SK-N-SH (cell line): ENCODE results near the gene KLLN. TPM values are rescaled to one million over a fixed set of nuclear protein-coding genes. Genes with fewer than 3 reads are reported as not detected.
A peak's percentile ranks its signal among the peaks of the same experiment; 100 is the strongest.

Source experiments
- CTCF ChIA-PET: fragments of 300-600, 350-600 bp; formaldehyde crosslinking; extraction: SDS; loops from one replicate; lab custom pipeline; 2021; lab: Yijun Ruan, JAX
- POLR2A ChIA-PET: fragments of 350-600 bp; sonication (Branson Sonifier 250); formaldehyde crosslinking; extraction: SDS; loops from one replicate; lab custom pipeline; 2020; ENCODE audit warnings: antibody characterized with exemption, inconsistent platforms; lab: Yijun Ruan, JAX
- DNase-seq: peaks from one replicate; pipeline ENCODE4 v3.0.0; 2012
- H2AFZ ChIP-seq: fragments of 200-600 bp; sonication (generic); 2 replicates; pipeline ENCODE4 v1.8.1; 2016; ENCODE audit warnings: antibody characterized with exemption, mild to moderate bottlenecking, low read depth
- H3F3A ChIP-seq: fragments of 200-600 bp; sonication (generic); replicated peaks from 2 replicates; pipeline ENCODE3; 2016; ENCODE audit warnings: antibody characterized with exemption, mild to moderate bottlenecking; ENCODE audit not compliant: insufficient read depth
- H3K27ac ChIP-seq, 2 experiments: fragments of 200-500 bp in 1 of 2; fragments of 200-600 bp in 1 of 2; sonication (Bioruptor generic) in 1 of 2; sonication (generic), shearing (Covaris generic) in 1 of 2; 2 replicates each; pipeline versions ENCODE4 v1.5.1 to v1.6.1; 2014 to 2016; ENCODE audit warnings: low read depth in 2 of 2, inconsistent platforms in 1 of 2, low read length in 1 of 2, mild to moderate bottlenecking in 1 of 2, mixed read lengths in 1 of 2
- H3K27me3 ChIP-seq: fragments of 200-600 bp; sonication (generic), shearing (Covaris generic); 2 replicates; pipeline ENCODE4 v1.6.1; 2016; ENCODE audit warnings: mixed run types; ENCODE audit not compliant: insufficient read depth
- H3K36me3 ChIP-seq, 2 experiments: fragments of 200-500 bp in 1 of 2; fragments of 200-600 bp in 1 of 2; sonication (Bioruptor generic) in 1 of 2; sonication (generic) in 1 of 2; replicated peaks in 1 of 2; 2 replicates each; pipeline versions ENCODE3 to v1.5.1; 2014 to 2016; ENCODE audit warnings: low read length in 1 of 2, mild to moderate bottlenecking in 1 of 2; ENCODE audit not compliant: insufficient read depth in 2 of 2, control insufficient read depth in 1 of 2
- H3K4me1 ChIP-seq, 2 experiments: fragments of 200-500 bp in 1 of 2; fragments of 200-600 bp in 1 of 2; sonication (Bioruptor generic) in 1 of 2; sonication (generic), shearing (Covaris generic) in 1 of 2; 2 replicates each; pipeline versions ENCODE4 v1.5.1 to v1.6.1; 2014 to 2016; ENCODE audit warnings: low read depth in 1 of 2, low read length in 1 of 2, mixed run types in 1 of 2; ENCODE audit not compliant: insufficient read depth in 2 of 2, control insufficient read depth in 1 of 2
- H3K4me2 ChIP-seq: fragments of 200-600 bp; sonication (generic), shearing (Covaris generic); 2 replicates; pipeline ENCODE4 v1.6.1; 2017; ENCODE audit warnings: mixed run types
- H3K4me3 ChIP-seq, 2 experiments: fragments of 200-500 bp in 1 of 2; fragments of 200-600 bp in 1 of 2; sonication (Bioruptor generic) in 1 of 2; sonication (generic), shearing (Covaris generic) in 1 of 2; 2 replicates each; pipeline versions ENCODE4 v1.5.1 to v1.8.1; 2014 to 2016; ENCODE audit warnings: low read depth in 2 of 2, inconsistent platforms in 1 of 2, low read length in 1 of 2, mild to moderate bottlenecking in 1 of 2, mixed read lengths in 1 of 2, moderate library complexity in 1 of 2
- H3K79me2 ChIP-seq: fragments of 200-600 bp; sonication (generic); 2 replicates; pipeline ENCODE4 v1.8.1; 2017; ENCODE audit warnings: mild to moderate bottlenecking; ENCODE audit not compliant: insufficient read depth
- H3K9ac ChIP-seq: fragments of 200-600 bp; sonication (generic); 2 replicates; pipeline ENCODE4 v1.6.1; 2017; ENCODE audit warnings: mixed run types
- H3K9me2 ChIP-seq: fragments of 200-600 bp; sonication (generic); 2 replicates; pipeline ENCODE4 v1.6.1; 2017; ENCODE audit warnings: mixed run types
- H3K9me3 ChIP-seq: fragments of 200-600 bp; sonication (generic); 2 replicates; pipeline ENCODE4 v1.6.1; 2017; ENCODE audit warnings: mixed run types, mild to moderate bottlenecking, moderate library complexity
- H4K20me1 ChIP-seq: fragments of 200-600 bp; sonication (generic); 2 replicates; pipeline ENCODE4 v1.6.1; 2017; ENCODE audit warnings: mild to moderate bottlenecking, mixed run types; ENCODE audit not compliant: insufficient read depth
- ELF1 ChIP-seq: IDR thresholded peaks from 2 replicates; pipeline ENCODE4 v1.4.0; 2012
- WGBS: methylation state at CpG from one replicate; pipeline ENCODE4 v1.1.6; 2017; ENCODE audit warnings: low lambda C conversion rate; 5-methylcytosine and 5-hydroxymethylcytosine counted together
- polyA plus RNA-seq, 3 experiments: library from polyadenylated mRNA; depleted of rRNA; stranded (reverse); fragments of >200 nt; gene quantifications; 2 replicates each; pipeline ENCODE4 v1.2.3, GENCODE V29; 2012
- small RNA-seq, 7 experiments: library from RNA; depleted of rRNA; stranded (forward); fragments of <200 nt; gene quantifications; one replicate each; pipeline ENCODE3, GENCODE V24; 2012
- TF ChIP-seq, protein P1 (sequence below): fragments of 200-600 bp; sonication (generic); IDR thresholded peaks from 2 replicates; pipeline ENCODE4 v1.6.1; 2017; ENCODE audit warnings: antibody characterized with exemption, mild to moderate bottlenecking, moderate library complexity

KLLN gene
- polyA plus RNA-seq, 1 of the 3 experiments (the other 2 are of a cell fraction), result 1.2 TPM

DNA sequence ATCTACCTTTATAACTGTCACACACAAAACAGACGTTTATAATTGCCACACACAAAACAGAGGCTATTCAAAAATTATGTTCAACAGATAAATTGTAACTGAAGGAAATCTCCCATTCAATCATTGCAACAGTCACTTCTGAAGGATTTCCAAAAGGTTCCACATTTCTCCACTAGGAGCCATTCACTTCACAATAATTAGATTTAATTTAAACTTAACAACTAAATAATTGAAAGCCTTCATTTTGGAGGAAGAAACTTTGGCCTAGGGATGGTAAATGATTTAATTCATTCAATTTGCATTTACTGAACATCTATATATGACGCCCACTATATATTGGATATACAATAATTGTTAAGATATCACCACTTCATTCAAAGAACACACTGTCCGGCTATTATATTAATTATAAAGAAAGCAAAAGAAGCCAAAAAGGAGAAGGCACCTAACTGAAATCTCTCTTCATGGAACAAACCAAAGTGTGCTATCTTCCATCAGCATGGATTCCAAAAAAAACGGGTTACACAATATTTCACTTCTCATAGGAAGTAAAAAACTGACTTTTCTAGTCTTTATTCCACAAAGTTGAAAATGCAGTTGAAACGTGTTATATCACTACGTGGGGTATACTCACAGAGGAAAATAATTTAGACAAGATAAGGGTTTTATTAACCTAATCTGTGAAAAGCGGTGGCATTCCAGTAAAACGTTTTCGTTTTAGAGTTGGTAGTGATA, 47.0 kb downstream of the KLLN start:
- Histone ChIP-seq H3K36me3 (peaks cover 28 to 32% of the 10 kb centered on the region in 2 experiments), H3K79me2 (peaks cover 65% of the 10 kb centered on the region), H2AFZ (peak overlapping the region; percentile 16), H3K9me3 (no peaks in the 10 kb centered on the region), H3F3A (peaks cover 17% of the 10 kb centered on the region), H3K4me2 (peak overlapping the region; percentile 86), H3K9me2 (no peaks in the 10 kb centered on the region; the same call in 1 of the 2 replicates), H3K27me3 (no peaks in the 10 kb centered on the region), H3K27ac (peak overlapping the region; percentile 6 to 91; a peak in 3 of 4 replicates), H4K20me1 (peaks cover 19% of the 10 kb centered on the region), H3K4me1 (peaks cover 10 to 12% of the 10 kb centered on the region in 2 experiments; a peak in 3 of 4 replicates), H3K4me3 (peak overlapping the region; percentile 86 to 94), H3K9ac (peak overlapping the region; percentile 90; the same call in 1 of the 2 replicates)
- CTCF ChIA-PET, result interaction anchor here (0.6 to 1.5 kb wide), 3 partner anchors 30 to 237 kb away, joined by 3 to 4 read pairs (median 3); no protein-coding TSS in a partner anchor
- TF ChIP-seq, protein P1, sequence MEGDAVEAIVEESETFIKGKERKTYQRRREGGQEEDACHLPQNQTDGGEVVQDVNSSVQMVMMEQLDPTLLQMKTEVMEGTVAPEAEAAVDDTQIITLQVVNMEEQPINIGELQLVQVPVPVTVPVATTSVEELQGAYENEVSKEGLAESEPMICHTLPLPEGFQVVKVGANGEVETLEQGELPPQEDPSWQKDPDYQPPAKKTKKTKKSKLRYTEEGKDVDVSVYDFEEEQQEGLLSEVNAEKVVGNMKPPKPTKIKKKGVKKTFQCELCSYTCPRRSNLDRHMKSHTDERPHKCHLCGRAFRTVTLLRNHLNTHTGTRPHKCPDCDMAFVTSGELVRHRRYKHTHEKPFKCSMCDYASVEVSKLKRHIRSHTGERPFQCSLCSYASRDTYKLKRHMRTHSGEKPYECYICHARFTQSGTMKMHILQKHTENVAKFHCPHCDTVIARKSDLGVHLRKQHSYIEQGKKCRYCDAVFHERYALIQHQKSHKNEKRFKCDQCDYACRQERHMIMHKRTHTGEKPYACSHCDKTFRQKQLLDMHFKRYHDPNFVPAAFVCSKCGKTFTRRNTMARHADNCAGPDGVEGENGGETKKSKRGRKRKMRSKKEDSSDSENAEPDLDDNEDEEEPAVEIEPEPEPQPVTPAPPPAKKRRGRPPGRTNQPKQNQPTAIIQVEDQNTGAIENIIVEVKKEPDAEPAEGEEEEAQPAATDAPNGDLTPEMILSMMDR, result peak; percentile 50
- TF ChIP-seq ELF1, result no peak
- 20% methylated on average over 9 of the region's 9 CpGs for WGBS
- POLR2A ChIA-PET, result no interaction called here
- no peak for DNase-seq

Small RNAs within 50 kb of the gene (small RNA-seq; reads per million reads assigned to genes)
- gene RN7SL78P, result 0 reads per million in 7 experiments

Other genes with a start within 250 kb of the KLLN start
- gene PAPSS2, start 203.7 kb downstream of the KLLN start, polyA plus RNA-seq (2012; rRNA removed), result 50.0 and 55.0 TPM in 2 replicates
- 13.5 and 21.0 TPM in 2 replicates for gene ATAD1, start 45.3 kb downstream of the KLLN start, polyA plus RNA-seq (2012; rRNA removed)
- gene PTEN, start 92 bp upstream of the KLLN start, polyA plus RNA-seq (2012; rRNA removed), result 12.8 and 13.1 TPM in 2 replicates